Effector CD8-positive, alpha-beta T cell (primary cell): ENCODE measurements around the gene MFSD6.
"Not testable (repeated sequence)": the region's sequence is repeated elsewhere in the genome, so short reads cannot be mapped to it uniquely, and the experiment has no call there.

Experiments used
- DNase-seq: peaks from one replicate; lab custom pipeline; 2025; lab: John Stamatoyannopoulos, UW

The MFSD6 gene

DNA sequence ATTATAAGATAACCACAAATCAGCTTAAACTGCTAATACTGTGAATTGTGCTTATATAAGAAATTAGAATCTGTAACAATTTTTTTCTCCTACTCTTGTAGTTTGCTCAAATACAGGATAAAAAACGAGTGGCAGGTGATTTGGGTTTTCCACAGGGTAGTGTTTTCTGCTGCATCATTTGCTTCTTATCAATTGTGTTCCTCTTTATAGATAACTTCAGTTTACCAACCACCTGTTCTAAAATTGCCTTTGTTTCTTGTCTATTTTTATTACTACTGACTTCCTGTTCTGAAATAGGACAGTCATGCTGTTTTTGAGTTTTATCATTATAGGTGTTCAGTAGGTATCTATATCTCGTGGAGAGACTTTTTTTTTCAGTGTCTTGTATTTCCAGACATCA lies 56.9 kb downstream of the MFSD6 start:
- DNase-seq: no peak

DNA sequence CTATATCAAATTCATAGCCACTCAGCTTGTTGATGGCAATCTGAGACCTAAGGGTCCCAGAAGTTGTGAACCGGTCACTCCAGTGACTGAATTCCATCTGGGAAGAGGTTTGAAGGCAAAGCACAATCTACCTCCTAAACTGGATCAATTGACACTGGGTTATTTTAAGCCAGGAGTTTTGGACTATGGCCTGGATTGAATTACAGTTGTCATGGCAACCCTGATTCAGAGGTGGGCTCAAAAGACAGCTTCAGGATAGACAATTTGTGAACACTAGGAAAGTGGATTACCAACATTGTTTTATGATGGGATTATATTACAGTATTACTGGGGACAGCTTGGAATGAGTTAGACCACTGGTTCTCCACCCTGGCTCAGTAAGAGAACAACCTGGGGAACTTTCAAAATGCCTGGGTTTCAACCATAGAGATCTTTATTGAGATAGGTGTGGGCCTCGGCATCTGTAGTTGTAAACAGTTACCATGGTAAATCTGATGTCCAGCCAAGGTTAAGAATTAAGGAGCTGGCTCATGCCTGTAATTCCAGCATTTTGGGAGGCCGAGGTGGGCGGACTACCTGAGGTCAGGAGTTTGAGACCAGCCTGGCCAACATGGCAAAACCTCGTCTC lies 58.8 kb downstream of the MFSD6 start:
- DNase-seq: no peak

DNA sequence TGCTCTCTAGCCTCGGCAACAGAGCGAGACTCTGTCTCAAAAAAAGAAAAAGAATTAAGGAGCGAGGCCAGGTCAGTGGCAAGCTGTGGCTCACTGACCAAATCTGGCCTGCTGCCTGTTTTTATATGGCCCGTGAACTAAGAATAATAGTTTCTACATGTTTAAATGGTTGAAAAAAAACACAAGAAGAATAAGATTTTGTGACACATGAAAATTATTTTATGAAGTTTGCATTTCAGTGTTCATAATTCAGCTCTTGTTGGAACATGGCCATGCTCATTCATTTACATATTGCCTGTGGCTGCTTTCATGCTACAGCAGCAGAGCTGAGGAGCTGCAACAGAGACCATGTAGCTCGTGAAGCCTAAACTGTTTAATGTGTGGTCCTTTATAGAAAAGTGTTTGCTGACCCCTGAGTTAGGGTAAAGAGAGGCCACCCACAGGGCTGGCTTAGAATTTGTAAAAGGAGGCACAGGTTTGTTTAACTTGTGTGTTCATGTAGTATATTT lies 59.5 kb downstream of the MFSD6 start:
- DNase-seq: no peak

DNA sequence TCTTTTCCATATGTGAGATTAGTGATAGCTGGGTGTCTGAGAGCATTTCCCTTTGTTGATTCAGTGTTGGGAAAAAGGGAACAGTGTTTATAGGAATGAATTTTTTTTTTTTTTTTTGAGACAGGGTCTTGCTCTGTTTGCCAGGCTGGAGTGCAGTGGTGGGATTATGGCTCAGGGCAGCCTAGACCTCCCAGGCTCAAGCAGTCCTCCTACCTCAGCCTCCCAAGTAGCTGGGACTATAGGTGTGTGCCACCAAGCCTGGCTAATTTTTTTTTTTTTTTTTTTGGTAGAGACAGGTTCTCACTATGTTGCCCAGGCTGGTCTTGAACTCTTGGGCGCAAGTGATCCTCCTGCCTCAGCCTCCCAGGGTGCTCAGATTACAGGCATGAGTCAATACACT lies 60.2 kb downstream of the MFSD6 start:
- not testable (repeated sequence) for DNase-seq

- no peak for DNase-seq
Measured at GRCh38 chr2:190468814-190469569, 60.8 kb downstream of the MFSD6 start.

DNA sequence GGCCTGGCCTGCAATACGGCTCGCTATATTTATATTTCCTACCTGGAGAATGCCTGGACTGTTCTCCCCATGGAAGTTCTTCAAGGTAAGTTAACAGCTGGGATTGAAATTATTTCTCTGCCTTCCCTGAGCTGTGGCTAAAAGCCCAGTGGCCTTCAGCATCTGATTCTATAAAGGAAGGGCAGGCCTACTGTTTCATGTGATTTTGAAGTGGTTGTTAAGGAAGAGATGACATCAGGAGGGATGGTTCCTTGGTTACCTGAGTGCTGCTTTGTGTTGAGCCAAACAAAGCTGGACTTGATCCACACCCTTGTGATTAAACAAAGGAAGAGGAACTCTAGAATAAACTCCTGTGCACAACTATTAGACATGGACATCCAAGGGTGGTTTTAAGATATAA lies 61.6 kb downstream of the MFSD6 start:
- no peak for DNase-seq

DNA sequence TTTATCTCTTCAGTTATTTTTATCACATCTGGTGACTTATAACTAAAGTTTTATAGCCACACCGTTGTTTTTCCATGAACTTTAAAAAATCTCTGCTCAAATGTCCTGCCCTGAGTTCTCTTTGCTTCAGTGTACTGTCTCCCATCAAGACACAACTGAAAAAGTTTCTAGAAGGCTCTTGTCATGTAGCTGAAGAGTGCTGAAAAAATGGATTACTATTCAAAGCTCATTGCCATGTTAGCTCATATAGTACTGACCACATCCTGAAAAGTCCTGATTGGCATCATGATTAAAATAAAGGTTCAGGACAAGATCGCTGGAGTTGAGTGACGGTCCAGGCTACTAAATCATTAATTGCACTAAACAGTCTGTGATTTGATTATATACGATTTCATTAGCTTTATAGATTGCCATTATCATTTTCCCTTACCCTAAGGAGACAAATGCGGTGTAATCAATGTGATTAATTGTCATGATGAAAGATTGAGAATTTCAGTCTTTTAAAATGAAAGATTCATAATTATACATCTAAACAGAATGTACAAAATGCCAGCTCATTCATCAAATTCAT lies 62.2 kb downstream of the MFSD6 start:
- DNase-seq: no peak

DNA sequence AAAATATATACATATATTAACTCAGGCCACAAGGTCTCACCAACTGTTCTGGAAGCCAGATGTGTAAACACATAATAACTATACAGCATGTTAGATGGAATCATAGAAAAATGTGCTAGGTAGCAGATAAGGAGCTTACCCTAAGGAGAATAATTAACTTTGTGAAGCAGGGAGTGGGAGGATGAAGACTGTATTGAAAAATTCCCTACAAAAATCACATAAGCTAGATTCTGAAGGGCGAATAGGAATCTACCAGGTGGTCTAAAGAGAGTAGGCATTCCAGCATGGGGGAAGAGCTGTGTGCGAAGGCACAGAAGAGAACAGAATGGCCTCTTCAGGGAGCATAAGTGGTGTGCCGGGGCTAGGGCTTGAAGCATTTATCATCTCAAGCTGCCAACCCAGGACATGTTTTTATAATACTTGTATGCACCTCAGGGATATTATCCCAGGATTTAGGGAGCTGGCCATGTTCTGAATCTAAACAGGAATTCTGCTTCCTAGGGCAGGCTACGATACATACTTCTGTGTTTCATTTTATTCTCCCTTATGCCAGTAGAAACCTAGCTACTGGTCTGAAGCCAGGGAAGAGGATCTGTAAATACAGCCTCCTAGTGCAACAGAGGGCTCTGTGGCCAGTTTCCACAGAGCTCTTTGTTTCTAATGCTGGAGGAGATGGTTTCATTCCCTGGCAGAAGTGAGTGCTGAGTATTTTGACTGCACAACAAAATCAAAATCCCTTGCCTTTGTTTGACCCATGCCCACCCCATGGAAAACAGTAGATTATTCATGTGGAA lies 69.7 kb downstream of the MFSD6 start:
- no peak for DNase-seq

- DNase-seq: no peak
Measured at GRCh38 chr2:190478572-190479195, 70.5 kb downstream of the MFSD6 start.

GRCh38 chr2:190481339-190481738 lies 73.2 kb downstream of the MFSD6 start:
- no peak for DNase-seq

DNA sequence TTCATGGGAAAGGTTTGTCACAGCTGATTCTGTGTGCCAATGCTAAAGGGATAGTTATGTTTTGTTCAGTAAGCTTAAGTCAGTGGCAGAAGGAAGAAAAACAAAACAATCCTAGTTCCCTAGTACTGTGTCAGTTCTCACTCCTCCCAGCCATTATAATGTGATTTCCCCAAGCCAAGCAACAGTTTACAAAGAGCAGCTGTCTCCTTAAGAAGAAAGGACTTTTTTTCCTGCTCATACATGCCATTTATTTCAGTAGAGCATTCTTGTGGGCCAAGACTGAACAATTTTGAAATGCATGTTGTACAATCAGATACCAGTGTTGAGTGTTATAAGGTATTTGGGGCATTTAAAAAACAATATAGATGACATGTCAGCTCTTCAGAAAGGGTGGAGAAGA lies 74.3 kb downstream of the MFSD6 start:
- no peak for DNase-seq

- DNase-seq: no peak
Measured at GRCh38 chr2:190486037-190486623, 78.0 kb downstream of the MFSD6 start.

DNA sequence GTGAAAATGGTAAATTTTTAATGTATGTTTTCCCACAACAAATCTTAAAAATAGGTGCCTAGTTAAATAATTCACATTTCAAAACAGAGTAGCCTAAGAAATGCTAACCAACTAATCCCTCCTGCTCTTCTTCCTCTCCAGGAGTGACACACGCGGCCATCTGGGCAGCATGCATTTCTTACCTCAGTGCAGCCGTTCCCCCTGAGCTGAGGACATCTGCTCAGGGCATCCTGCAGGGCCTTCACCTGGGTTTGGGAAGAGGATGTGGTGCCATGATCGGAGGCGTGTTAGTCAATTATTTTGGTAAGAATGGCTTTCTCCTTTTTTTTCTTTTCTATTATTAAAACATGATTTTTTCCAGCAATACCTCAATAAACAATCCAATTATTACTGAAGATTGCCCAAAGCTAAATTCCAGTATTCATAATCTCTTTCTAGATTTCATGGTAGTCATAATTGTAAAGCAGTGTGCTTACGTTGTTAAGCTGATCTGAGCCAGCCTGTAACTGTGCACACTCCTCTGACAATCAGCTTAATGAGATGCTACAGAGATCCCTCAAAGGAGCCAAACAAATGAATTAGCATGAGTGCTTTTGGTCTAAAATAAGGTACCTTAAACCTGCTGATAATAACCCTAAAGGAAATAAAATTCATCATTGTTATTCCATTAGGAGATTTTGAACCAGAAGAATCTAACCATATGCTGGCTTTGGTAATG lies 80.5 kb downstream of the MFSD6 start:
- DNase-seq: no peak

GRCh38 chr2:190489475-190489874 lies 81.3 kb downstream of the MFSD6 start:
- DNase-seq: no peak

GRCh38 chr2:190490502-190490901 lies 82.3 kb downstream of the MFSD6 start:
- no peak for DNase-seq

DNA sequence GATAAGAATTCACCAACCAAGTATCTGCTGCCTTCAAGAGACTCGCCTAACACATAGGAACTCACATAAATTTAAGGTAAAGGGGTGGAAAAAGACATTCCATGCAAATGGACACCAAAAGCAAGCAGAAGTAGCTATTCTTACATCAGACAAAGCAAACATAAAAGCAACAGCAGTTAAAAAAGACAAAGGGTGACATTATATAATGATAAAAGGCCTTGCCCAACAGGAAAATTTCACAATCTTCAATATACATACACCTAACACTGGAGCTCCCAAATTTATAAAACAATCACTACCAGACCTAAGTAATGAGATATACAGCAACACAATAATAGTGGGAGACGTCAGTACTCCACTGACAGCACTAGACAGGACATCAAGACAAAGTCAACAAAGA lies 84.9 kb downstream of the MFSD6 start:
- no peak for DNase-seq

DNA sequence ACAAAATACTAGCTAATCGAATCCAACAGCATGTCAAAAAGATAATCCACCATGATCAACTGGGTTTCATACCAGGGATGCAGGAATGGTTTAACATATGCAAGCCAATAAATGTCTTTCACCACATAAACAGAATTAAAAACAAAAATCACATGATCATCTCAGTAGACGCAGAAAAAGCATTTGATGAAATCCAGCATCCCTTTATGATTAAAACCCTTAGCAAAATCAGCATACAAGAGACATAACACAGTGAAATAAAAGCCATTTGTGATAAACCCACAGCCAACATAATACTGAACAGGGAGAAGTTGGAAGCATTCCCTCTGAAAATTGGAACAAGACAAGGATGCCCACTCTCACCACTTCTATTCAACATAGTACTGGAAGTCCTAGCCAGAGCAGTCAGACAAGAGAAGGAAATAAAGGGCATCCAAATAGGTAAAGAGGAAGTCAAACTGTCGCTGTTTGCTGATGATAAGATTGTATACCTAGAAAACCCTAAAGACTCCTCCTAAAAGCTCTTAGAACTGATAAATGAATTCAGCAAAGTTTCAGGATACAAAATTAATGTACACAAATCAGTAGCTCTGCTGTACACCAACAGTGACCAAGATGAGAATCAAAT lies 86.6 kb downstream of the MFSD6 start:
- not testable (repeated sequence) for DNase-seq

- DNase-seq: no peak
Measured at GRCh38 chr2:190497428-190497827, 89.3 kb downstream of the MFSD6 start.

GRCh38 chr2:190499273-190499672 lies 91.1 kb downstream of the MFSD6 start:
- no peak for DNase-seq

DNA sequence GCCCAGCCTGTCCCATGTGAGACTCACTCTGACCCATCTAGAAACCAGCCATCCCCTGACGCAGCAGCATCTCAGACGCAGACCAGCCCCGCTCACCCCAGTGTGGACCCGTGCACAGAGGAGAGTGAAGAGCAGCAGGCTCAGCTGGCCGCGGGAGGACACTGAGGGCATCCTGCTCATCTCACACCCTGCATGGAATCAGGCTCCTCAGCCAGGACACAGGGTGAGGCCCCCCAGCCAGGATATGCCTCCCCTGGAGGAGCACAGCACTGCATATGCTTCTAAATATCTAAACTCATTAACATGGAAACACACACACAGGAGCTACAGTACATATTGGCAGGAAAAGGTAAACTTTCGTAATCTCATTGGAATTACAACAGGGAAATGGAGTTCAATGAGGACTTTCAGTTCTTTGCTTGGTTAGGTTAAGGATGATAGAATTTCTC lies 91.9 kb downstream of the MFSD6 start:
- DNase-seq: no peak
